Measurements from ENCODE around the gene TRAF3IP1. TPM values are rescaled to one million over a fixed set of nuclear protein-coding genes. Genes with fewer than 3 reads are reported as not detected.
"Not testable (repeated sequence)": the region's sequence is repeated elsewhere in the genome, so short reads cannot be mapped to it uniquely, and the experiment has no call there.

Gene TRAF3IP1
- total RNA-seq, 1 donor from 2014 or later = 19.3 TPM

DNA sequence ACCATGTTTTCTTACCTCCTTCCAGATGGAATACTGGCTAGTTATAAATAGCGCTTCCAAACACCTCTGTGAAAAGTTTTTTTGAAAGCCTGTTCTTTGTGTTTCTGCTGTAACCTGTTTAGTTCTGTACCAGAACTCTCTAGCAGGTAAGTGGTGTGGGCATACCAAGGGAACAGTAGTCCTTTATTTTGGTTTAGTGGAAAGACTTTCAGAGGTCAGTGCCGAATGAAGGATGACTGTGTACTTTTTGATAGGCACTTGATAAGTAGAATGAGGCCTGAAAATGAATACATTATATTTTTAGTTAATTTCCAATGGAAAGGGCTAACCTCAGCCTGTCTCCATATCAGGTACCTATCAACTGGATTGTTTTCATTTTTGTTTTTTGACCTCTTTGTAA, 78.8 kb downstream of the TRAF3IP1 start:
- H3K27me3 Mint-ChIP-seq (ENCODE audit: low read depth) = no peaks in the 10 kb centered on the region
- H3K4me3 Mint-ChIP-seq = no peak overlapping the region
- H3K9me3 Mint-ChIP-seq = no peaks in the 10 kb centered on the region
- TF ChIP-seq CTCF (conservative IDR thresholded peaks at IDR 0.05) = no peak
- no peak overlapping the region for H3K27ac Mint-ChIP-seq (ENCODE audit: unreplicated experiment)
- no peak for DNase-seq (ENCODE audit: low read depth, low spot score)
- H3K36me3 Mint-ChIP-seq (ENCODE audit: low read depth) = peaks cover 5% of the 10 kb centered on the region
- H3K4me1 Mint-ChIP-seq = peaks cover 15% of the 10 kb centered on the region

DNA sequence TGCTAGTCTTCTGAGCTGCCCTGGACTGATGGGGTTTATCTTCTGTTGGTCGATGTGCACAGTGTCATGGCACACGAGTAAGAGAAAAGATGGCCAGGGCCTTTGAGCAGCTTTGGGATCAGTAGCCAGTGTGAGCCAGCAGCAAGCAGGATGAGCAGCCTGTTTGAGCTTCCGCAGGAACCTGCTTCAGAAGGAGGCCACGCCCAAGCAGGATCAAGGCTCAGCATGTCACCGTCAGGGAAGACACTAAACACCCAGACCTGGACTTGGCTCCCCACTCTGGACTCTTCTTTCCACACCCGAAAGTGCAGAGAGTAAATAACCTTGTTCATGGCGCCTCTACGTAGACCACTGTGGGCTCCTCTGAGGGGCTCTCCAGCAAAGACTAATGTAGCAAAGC, 81.2 kb downstream of the TRAF3IP1 start:
- Mint-ChIP-seq H3K27me3 (ENCODE audit: low read depth) (no peaks in the 10 kb centered on the region), H3K4me3 (no peak overlapping the region), H3K36me3 (ENCODE audit: low read depth) (peaks cover 5% of the 10 kb centered on the region), H3K4me1 (peaks cover 14% of the 10 kb centered on the region), H3K9me3 (no peaks in the 10 kb centered on the region), H3K27ac (ENCODE audit: unreplicated experiment) (no peak overlapping the region)
- DNase-seq (ENCODE audit: low read depth, low spot score) = no peak
- no peak for TF ChIP-seq CTCF (conservative IDR thresholded peaks at IDR 0.05)

- H3K4me1 Mint-ChIP-seq = no peaks in the 10 kb centered on the region
- peaks cover 5% of the 10 kb centered on the region for H3K36me3 Mint-ChIP-seq (ENCODE audit: low read depth)
- H3K4me3 Mint-ChIP-seq = no peak overlapping the region
- DNase-seq (ENCODE audit: low read depth, low spot score) = no peak
- no peak for TF ChIP-seq CTCF (conservative IDR thresholded peaks at IDR 0.05)
- no peaks in the 10 kb centered on the region for H3K9me3 Mint-ChIP-seq
- no peaks in the 10 kb centered on the region for H3K27me3 Mint-ChIP-seq (ENCODE audit: low read depth)
- H3K27ac Mint-ChIP-seq (ENCODE audit: unreplicated experiment) = peak overlapping the region; percentile 63
Measured at GRCh38 chr2:238403632-238404405, 83.5 kb downstream of the TRAF3IP1 start.

GRCh38 chr2:238404406-238405216, 84.3 kb downstream of the TRAF3IP1 start:
- H3K27ac Mint-ChIP-seq (ENCODE audit: unreplicated experiment) = peak overlapping the region; percentile 67

GRCh38 chr2:238405217-238405555, 84.9 kb downstream of the TRAF3IP1 start:
- not testable (repeated sequence) for H3K4me1 Mint-ChIP-seq; DNase-seq (ENCODE audit: low read depth, low spot score); H3K9me3 Mint-ChIP-seq; H3K36me3 Mint-ChIP-seq (ENCODE audit: low read depth); H3K27me3 Mint-ChIP-seq (ENCODE audit: low read depth); H3K4me3 Mint-ChIP-seq; H3K27ac Mint-ChIP-seq (ENCODE audit: unreplicated experiment)

More at GRCh38 chr2:238404406-238405216, 84.3 kb downstream of the TRAF3IP1 start:
- Mint-ChIP-seq H3K9me3 (no peaks in the 10 kb centered on the region), H3K27me3 (ENCODE audit: low read depth) (no peaks in the 10 kb centered on the region), H3K4me1 (no peaks in the 10 kb centered on the region), H3K36me3 (ENCODE audit: low read depth) (peaks cover 2% of the 10 kb centered on the region), H3K4me3 (no peak overlapping the region)
- no peak for DNase-seq (ENCODE audit: low read depth, low spot score)
- TF ChIP-seq CTCF (conservative IDR thresholded peaks at IDR 0.05) = no peak
